ENCODE results near the gene DUSP5. TPM values are rescaled to one million over a fixed set of nuclear protein-coding genes. Genes with fewer than 3 reads are reported as not detected.

Gene DUSP5
- total RNA-seq, 2 donors from 2014 or later = 91.9 to 147 TPM

DNA sequence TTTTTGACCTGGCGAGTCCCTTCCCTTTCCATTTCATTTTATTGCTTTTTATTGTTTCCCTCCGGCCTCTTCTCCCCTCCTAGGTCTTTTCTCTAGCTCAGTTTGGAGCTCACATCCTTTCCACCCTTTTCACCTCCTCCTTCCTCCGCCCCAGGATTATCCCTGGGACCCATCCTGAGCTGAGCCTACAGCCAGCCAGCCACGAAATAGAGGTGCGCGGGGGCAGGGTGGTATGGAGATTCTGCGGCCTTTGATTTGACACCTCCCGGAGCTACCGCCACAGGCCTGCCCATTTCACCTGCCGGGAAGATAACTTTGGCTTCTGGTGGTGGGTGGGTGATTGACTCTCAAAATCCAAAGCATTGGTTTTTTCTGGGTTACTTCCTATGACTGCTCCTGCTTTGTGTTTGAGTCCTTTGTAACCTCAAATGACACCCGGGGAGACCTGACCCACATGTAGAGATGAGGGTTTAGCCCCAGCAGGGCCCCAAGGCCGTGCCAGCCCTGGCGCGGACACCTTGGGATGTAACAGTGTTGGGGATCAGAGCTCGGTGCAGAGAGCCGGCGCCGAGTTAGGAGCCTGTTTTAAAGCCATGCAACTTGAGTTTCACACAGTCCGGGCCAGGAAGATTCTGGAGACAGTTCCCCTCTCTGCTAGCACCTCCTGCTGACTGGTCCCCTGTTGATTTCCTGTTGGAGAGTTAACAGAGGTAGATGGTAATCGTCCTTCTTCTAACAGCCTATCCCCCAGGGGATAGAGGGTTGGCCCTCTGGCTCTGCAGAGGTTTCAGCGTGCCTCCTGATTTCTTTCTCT is 1.5 kb downstream of the DUSP5 start:
- peak; percentile 15 for ATAC-seq
- Mint-ChIP-seq H3K36me3 (ENCODE audit: low read depth) (peaks cover 2% of the 10 kb centered on the region), H3K4me1 (peaks cover 66% of the 10 kb centered on the region), H3K4me3 (peak overlapping the region; percentile 99), H3K27me3 (no peaks in the 10 kb centered on the region), H3K27ac (peak overlapping the region; percentile 97)
- DNase-seq = peak in 2 of 3 donors; percentile 22 to 26
- no peaks in the 10 kb centered on the region for H3K9me3 ChIP-seq (ENCODE audit: control insufficient read depth, low read length, poor library complexity, severe bottlenecking)

GRCh38 chr10:110499796-110500514 is 2.2 kb downstream of the DUSP5 start:
- DNase-seq (no peak), ATAC-seq (no peak)
- H3K27ac Mint-ChIP-seq = peak overlapping the region; percentile 97
- no peaks in the 10 kb centered on the region for H3K27me3 Mint-ChIP-seq
- peaks cover 4% of the 10 kb centered on the region for H3K36me3 Mint-ChIP-seq (ENCODE audit: low read depth)
- peak overlapping the region; percentile 99 for H3K4me3 Mint-ChIP-seq
- peaks cover 72% of the 10 kb centered on the region for H3K4me1 Mint-ChIP-seq
- H3K9me3 ChIP-seq (ENCODE audit: control insufficient read depth, low read length, poor library complexity, severe bottlenecking) = no peaks in the 10 kb centered on the region

GRCh38 chr10:110500515-110500905 is 2.8 kb downstream of the DUSP5 start:
- Mint-ChIP-seq H3K27ac (peak overlapping the region; percentile 97), H3K36me3 (ENCODE audit: low read depth) (peaks cover 4% of the 10 kb centered on the region), H3K4me1 (peaks cover 76% of the 10 kb centered on the region), H3K4me3 (peak overlapping the region; percentile 99), H3K27me3 (no peaks in the 10 kb centered on the region)
- no peaks in the 10 kb centered on the region for H3K9me3 ChIP-seq (ENCODE audit: control insufficient read depth, low read length, poor library complexity, severe bottlenecking)
- DNase-seq = no peak
- no peak for ATAC-seq

DNA sequence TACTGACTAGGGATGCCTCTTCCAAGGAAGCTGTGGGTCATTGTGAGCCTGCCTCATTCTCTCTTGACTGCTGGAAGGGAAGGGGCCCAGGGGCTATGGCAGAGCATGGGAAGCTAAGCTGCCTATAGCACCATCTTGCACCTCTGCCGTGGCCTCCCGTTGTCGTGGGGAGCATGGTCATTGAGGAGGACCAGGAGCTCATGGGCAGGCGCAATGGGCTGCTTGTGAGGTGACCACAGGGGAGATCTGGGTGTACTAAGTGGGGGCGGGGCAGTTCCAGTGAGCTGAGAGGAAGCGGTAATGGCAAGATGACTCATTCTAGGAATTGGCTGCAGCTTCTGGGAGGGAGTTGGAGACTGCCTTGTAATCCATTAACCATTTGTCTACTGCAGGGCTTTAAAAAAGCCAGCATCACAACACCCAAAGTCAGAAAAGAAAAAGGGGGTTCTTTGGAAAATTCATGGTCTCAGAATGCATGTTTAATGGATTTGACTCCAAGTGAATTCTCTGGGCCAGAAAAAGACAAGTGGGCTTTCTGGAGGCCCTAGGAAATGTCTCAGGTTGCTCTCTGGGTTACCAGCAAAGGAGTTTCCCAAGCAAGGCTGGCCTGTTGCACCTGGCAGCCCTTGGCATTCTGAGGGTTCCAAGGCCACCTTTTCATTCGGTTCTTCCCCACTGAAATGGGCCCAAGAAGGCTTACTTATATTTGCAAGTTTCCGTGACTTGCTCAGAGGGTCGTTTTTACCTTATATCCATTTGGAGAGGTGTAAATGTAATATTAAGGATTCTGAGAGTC is 3.6 kb downstream of the DUSP5 start:
- Mint-ChIP-seq H3K27me3 (no peaks in the 10 kb centered on the region), H3K27ac (peak overlapping the region; percentile 97), H3K36me3 (ENCODE audit: low read depth) (peaks cover 4% of the 10 kb centered on the region), H3K4me1 (peaks cover 69% of the 10 kb centered on the region), H3K4me3 (peak overlapping the region; percentile 99)
- DNase-seq (peak in 2 of 3 donors; percentile 27 to 39), ATAC-seq (no peak)
- H3K9me3 ChIP-seq (ENCODE audit: control insufficient read depth, low read length, poor library complexity, severe bottlenecking) = no peaks in the 10 kb centered on the region

- peaks cover 65% of the 10 kb centered on the region for H3K4me1 Mint-ChIP-seq
- H3K4me3 Mint-ChIP-seq = peak overlapping the region; percentile 99
- no peaks in the 10 kb centered on the region for H3K9me3 ChIP-seq (ENCODE audit: control insufficient read depth, low read length, poor library complexity, severe bottlenecking)
- H3K36me3 Mint-ChIP-seq (ENCODE audit: low read depth) = peaks cover 4% of the 10 kb centered on the region
- ATAC-seq (no peak), DNase-seq (no peak)
- peak overlapping the region; percentile 97 for H3K27ac Mint-ChIP-seq
- no peaks in the 10 kb centered on the region for H3K27me3 Mint-ChIP-seq
These were observed 4.6 kb downstream of the DUSP5 start for GRCh38 chr10:110502072-110502845.

GRCh38 chr10:110502851-110503301 is 5.2 kb downstream of the DUSP5 start:
- H3K27ac Mint-ChIP-seq = peak overlapping the region; percentile 97
- peaks cover 6% of the 10 kb centered on the region for H3K36me3 Mint-ChIP-seq (ENCODE audit: low read depth)
- H3K4me1 Mint-ChIP-seq = peaks cover 68% of the 10 kb centered on the region
- H3K9me3 ChIP-seq (ENCODE audit: control insufficient read depth, low read length, poor library complexity, severe bottlenecking) = no peaks in the 10 kb centered on the region
- H3K27me3 Mint-ChIP-seq = no peaks in the 10 kb centered on the region
- no peak for DNase-seq
- ATAC-seq = no peak
- peak overlapping the region; percentile 99 for H3K4me3 Mint-ChIP-seq

GRCh38 chr10:110503528-110504110 is 5.9 kb downstream of the DUSP5 start:
- Mint-ChIP-seq H3K36me3 (ENCODE audit: low read depth) (peaks cover 6% of the 10 kb centered on the region), H3K27me3 (no peaks in the 10 kb centered on the region), H3K27ac (peak overlapping the region; percentile 97), H3K4me3 (peak overlapping the region; percentile 99), H3K4me1 (peaks cover 73% of the 10 kb centered on the region)
- ATAC-seq = no peak
- DNase-seq = no peak
- H3K9me3 ChIP-seq (ENCODE audit: control insufficient read depth, low read length, poor library complexity, severe bottlenecking) = no peaks in the 10 kb centered on the region

DNA sequence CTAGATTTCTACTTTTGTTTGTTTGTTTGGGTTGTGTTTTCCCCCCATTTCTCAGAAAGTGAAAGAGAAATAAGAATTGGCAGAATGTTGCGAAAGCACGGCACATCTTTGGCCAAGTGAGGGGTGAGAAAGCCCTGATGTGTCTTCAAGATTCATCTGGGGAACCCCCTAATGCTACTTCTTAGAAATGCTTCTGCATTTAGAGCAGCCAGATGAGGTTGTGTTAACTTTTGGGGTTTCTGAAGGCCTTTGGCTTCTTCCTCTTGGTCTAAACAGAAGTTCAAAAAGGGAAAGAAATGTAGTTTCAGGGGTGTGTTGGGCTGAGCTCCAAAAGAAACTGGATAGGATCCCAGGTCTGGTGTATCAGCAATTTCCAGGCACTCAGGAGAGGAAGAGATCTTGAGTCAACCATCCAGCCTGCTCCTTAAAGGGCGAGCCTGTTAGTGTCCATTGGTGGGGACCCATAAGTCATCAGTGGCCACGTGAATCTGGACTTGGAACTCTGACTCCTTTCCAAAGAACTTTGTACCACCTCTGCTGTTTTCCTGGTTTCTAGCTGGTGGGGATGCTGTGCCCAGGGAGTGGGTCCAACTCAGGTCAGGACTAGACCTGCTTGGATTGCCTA is 6.5 kb downstream of the DUSP5 start:
- ATAC-seq (peak; percentile 83), DNase-seq (peak in 2 of 3 donors; percentile 16 to 36)
- Mint-ChIP-seq H3K27ac (peak overlapping the region; percentile 97), H3K27me3 (no peaks in the 10 kb centered on the region), H3K4me1 (peaks cover 74% of the 10 kb centered on the region), H3K36me3 (ENCODE audit: low read depth) (peaks cover 4% of the 10 kb centered on the region), H3K4me3 (peak overlapping the region; percentile 99)
- H3K9me3 ChIP-seq (ENCODE audit: control insufficient read depth, low read length, poor library complexity, severe bottlenecking) = no peaks in the 10 kb centered on the region

DNA sequence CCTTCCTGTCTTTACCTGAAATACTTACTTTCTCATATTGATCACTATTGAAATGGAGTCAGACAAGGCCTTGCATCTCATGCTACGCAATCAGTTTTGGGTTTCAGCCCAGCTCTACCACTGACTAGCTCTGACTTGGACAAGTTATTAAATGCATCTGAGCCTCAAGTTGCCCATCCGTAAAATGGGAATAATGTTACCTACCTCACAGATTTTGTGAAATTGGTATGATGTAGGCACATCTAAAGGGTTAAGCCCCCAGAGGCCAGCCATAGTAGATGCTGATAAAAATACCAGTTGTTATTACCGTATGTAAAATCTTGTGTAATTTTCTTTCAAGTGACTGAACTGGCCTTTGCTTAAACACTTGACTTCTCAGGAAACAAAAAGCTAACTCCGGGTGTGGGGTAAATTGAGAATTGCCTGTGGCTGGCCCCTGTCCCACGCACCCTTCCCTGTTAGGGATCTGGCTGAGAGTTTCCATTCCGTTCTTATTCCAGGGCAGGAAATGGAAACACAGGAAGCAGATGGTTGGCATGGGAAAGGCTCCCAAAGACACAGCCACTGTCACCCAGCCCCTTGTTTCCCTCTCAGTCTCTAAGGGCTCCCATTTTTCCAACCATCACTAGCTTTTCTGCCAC is 7.5 kb downstream of the DUSP5 start:
- no peaks in the 10 kb centered on the region for H3K27me3 Mint-ChIP-seq
- H3K27ac Mint-ChIP-seq = peak overlapping the region; percentile 97
- H3K4me3 Mint-ChIP-seq = peak overlapping the region; percentile 99
- DNase-seq = no peak
- peaks cover 5% of the 10 kb centered on the region for H3K36me3 Mint-ChIP-seq (ENCODE audit: low read depth)
- H3K9me3 ChIP-seq (ENCODE audit: control insufficient read depth, low read length, poor library complexity, severe bottlenecking) = no peaks in the 10 kb centered on the region
- ATAC-seq = no peak
- H3K4me1 Mint-ChIP-seq = peaks cover 67% of the 10 kb centered on the region

GRCh38 chr10:110506448-110506847 is 8.7 kb downstream of the DUSP5 start:
- peaks cover 9% of the 10 kb centered on the region for H3K36me3 Mint-ChIP-seq (ENCODE audit: low read depth)
- peaks cover 55% of the 10 kb centered on the region for H3K4me1 Mint-ChIP-seq
- no peak overlapping the region for H3K4me3 Mint-ChIP-seq
- DNase-seq (no peak), ATAC-seq (no peak)
- peak overlapping the region; percentile 97 for H3K27ac Mint-ChIP-seq
- H3K9me3 ChIP-seq (ENCODE audit: control insufficient read depth, low read length, poor library complexity, severe bottlenecking) = no peaks in the 10 kb centered on the region
- H3K27me3 Mint-ChIP-seq = no peaks in the 10 kb centered on the region

DNA sequence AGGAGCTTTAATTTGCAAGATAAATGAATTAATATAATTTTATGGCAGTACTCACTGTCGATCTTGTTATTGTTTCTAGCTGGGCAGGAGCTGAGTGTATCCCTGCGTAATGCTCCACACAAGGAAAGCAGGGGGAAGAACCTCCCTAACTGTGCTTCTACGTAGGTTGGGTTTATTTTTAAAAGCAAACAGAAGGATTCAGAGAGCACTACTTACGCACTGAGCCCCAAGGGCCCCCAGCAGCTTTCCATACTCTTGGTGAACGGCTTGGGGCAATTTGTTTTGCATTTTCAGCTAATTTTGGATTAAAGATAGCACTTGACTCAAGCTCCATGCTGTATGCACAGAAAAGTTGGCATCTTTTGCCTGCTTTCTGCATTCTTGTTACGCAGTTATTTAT is 9.6 kb downstream of the DUSP5 start:
- H3K9me3 ChIP-seq (ENCODE audit: control insufficient read depth, low read length, poor library complexity, severe bottlenecking) = no peaks in the 10 kb centered on the region
- no peaks in the 10 kb centered on the region for H3K27me3 Mint-ChIP-seq
- H3K36me3 Mint-ChIP-seq (ENCODE audit: low read depth) = peaks cover 9% of the 10 kb centered on the region
- DNase-seq = no peak
- no peak for ATAC-seq
- no peak overlapping the region for H3K4me3 Mint-ChIP-seq
- H3K4me1 Mint-ChIP-seq = peaks cover 50% of the 10 kb centered on the region
- peak overlapping the region; percentile 97 for H3K27ac Mint-ChIP-seq

All from T-helper 17 cell (primary cell).